ENCODE results near the gene TBX6. TPM values are rescaled to one million over a fixed set of nuclear protein-coding genes. Genes with fewer than 3 reads are reported as not detected.

TBX6 gene
- total RNA-seq, 2 experiments from 2014 or later: 2.4 to 3.0 TPM

DNA sequence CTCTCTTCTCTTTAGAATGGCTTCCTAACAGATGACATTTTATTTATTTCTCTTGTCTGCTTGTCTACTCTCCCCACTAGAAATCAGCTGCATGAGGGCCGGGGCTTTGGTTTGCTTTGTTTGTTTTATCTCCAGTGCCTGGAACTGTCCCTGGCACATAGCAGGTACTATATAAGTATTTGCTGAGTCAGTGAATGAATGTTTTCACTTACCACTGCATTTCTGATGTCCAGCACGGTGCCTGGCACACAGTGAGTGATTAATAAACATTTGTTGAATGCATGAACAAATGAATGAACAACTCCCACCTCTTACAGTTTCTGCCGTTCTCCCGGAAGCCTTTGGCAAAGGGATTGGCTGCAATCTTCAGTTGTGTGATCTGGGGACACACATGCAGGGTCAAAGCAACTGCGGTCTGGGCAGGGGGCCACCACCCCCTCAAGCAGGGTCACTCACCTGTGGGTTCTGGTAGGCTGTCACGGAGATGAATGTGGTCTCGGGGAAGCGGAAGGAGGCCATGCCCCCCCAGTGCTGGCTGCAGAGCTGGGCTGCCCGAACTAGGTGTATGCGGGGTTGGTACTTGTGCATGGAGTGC lies 3.4 kb downstream of the TBX6 start:
- H3K36me3 Mint-ChIP-seq: peaks cover 16% of the 10 kb centered on the region
- H3K27ac Mint-ChIP-seq: peak overlapping the region; percentile 48
- ATAC-seq (ENCODE audit: low read depth): no peak
- no peaks in the 10 kb centered on the region for H3K27me3 Mint-ChIP-seq
- POLR2A ChIA-PET: interaction anchor here (1.0 to 10.8 kb wide), 3 partner anchors 12 to 32 kb away, joined by 3 to 102 read pairs (median 8); partner anchors contain the start of gene ALDOA
- DNase-seq: no peak
- no peak overlapping the region for H3K4me3 Mint-ChIP-seq
- peaks cover 32% of the 10 kb centered on the region for H3K4me1 Mint-ChIP-seq
- H3K9me3 Mint-ChIP-seq: no peaks in the 10 kb centered on the region

DNA sequence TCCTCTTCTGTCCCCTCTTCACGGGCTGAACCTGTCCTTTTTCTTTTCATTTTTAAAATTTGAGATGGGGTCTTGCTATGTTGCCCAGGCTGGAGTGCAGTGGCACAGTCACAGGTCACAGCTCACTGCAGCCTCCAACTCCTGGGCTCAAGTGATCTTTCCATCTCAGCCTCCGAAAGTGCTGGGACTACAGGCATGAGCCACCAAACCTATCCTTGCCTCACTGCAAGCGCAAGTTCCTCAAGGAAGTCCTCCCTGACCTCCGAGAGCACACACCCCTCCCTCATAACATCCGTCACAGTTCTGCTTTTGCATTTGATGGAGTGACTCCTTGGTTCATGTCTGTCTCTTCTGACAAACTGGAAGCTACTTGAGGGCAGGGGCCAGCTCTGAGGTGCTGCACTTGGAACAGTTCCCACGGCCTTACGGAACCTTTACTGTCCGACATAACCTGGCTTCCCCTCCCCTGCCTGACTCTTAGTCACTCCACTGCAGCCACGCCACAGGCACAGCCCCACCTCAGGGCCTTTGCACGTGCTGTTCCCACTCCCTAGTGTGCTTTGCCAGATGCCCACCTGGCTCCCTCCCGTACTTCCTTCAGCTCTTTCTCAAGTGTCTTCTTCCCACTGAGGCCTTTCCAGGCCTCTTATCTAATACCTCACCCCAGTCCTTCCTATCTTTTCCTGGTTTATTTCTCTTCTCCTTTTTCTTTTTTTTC lies 4.4 kb downstream of the TBX6 start:
- Mint-ChIP-seq H3K4me1 (peaks cover 26% of the 10 kb centered on the region), H3K4me3 (no peak overlapping the region), H3K9me3 (no peaks in the 10 kb centered on the region), H3K27me3 (no peaks in the 10 kb centered on the region), H3K27ac (peak overlapping the region; percentile 58), H3K36me3 (peaks cover 16% of the 10 kb centered on the region)
- ATAC-seq (ENCODE audit: low read depth) (no peak), DNase-seq (no peak)
- POLR2A ChIA-PET: interaction anchor here (0.6 to 10.8 kb wide), 2 partner anchors 21 to 127 kb away, joined by 3 to 102 read pairs; partner anchors contain the start of gene ALDOA

DNA sequence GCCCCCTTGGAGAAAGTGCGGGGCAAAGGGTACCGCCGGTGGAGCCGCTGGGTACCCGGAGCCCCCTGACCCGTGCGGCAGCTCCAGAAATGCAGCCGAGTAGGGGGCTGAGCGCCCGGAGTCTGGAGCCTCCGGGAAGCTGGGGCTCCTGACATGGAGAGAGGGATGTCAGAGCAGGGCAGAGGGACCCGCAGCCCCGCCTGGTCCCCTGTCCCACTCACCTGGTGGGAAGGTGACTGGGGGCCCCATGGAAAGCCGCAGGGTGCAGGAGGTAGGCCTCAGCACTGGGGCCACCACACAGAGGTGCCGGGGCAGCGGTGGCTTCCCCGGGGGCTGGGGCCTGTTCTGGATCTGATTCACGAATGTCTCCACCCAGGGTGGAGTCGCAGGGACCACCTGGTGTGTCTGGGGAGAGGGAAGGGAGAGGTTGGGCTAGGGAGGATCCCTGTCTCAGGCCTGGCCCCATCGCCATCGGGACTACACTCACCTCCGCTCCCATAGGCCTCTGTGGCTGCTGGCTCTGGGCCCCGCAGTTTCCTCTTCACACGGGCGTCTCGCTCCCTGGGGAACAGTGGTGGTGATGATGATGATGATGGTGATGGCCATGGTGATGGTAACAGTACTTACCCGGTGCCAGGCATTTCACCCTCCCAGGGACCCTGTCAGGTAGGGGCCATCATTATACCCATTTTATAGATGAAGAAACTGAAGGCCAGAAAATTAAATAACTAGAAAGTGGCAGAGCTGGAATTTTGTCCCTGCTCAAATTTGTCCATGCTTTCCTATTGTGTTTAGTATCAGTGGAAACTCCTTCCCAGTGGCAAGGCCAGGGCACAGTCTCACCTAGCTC lies 5.2 kb downstream of the TBX6 start:
- H3K27ac Mint-ChIP-seq: no peak overlapping the region
- H3K27me3 Mint-ChIP-seq: no peaks in the 10 kb centered on the region
- H3K4me3 Mint-ChIP-seq: no peak overlapping the region
- H3K36me3 Mint-ChIP-seq: peaks cover 21% of the 10 kb centered on the region
- H3K9me3 Mint-ChIP-seq: no peaks in the 10 kb centered on the region
- ATAC-seq (ENCODE audit: low read depth) (no peak), DNase-seq (no peak)
- H3K4me1 Mint-ChIP-seq: peaks cover 22% of the 10 kb centered on the region
- POLR2A ChIA-PET: interaction anchor here (10.8 kb wide), 1 partner anchor 21 kb away, joined by 102 read pairs; the partner anchor contains the start of gene ALDOA

DNA sequence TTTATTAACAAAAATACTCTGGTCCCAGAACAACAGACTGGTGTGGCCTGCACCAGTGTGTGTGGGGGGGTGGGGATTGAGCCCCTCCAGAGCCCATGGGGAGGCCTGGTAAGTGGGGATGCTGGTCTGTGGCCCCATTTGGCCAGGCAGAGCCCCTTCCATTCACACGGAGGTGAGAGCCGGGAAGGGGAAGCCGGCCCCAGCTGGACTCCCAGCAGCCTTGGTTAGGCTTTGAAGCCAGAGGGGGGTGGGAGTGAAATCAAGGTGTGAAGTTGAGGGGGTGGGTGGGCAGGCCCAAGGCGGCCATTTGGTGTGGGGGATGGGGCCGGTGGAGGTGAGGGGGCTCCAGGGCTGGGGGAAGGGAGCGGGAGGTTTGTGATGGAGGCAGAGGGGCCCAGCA lies 5.9 kb downstream of the TBX6 start:
- H3K27ac Mint-ChIP-seq: no peak overlapping the region
- H3K4me3 Mint-ChIP-seq: no peak overlapping the region
- H3K9me3 Mint-ChIP-seq: no peaks in the 10 kb centered on the region
- no peaks in the 10 kb centered on the region for H3K27me3 Mint-ChIP-seq
- ATAC-seq (ENCODE audit: low read depth): no peak
- POLR2A ChIA-PET: interaction anchor here (10.8 kb wide), 1 partner anchor 20 kb away, joined by 102 read pairs; the partner anchor contains the start of gene ALDOA
- peaks cover 22% of the 10 kb centered on the region for H3K4me1 Mint-ChIP-seq
- peaks cover 21% of the 10 kb centered on the region for H3K36me3 Mint-ChIP-seq
- no peak for DNase-seq

DNA sequence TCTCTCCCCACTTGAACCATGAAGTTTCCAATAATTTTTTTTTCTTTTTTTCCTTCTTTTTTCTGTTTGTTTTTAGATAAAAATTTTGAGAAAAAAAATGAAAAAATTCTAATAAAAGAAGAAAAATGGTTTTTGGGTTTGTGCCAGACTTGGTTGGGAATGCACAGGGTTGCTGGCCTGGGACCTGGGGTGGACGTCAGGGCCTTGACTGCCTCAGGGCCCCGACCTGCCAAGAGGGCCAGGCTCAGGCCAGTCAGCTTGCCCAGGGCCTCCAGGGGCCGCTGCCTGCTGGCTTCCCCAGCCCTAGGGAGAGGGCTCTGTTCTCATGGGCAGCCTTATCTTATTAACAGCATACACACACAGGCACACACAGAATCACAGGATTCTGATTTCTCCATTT lies 6.5 kb downstream of the TBX6 start:
- ATAC-seq (ENCODE audit: low read depth): no peak
- H3K4me3 Mint-ChIP-seq: no peak overlapping the region
- no peak overlapping the region for H3K27ac Mint-ChIP-seq
- POLR2A ChIA-PET: interaction anchor here (1.6 kb wide), 1 partner anchor 19 kb away, joined by 5 read pairs; the partner anchor contains the start of gene ALDOA
- peaks cover 21% of the 10 kb centered on the region for H3K36me3 Mint-ChIP-seq
- no peaks in the 10 kb centered on the region for H3K27me3 Mint-ChIP-seq
- no peak for DNase-seq
- peaks cover 19% of the 10 kb centered on the region for H3K4me1 Mint-ChIP-seq
- H3K9me3 Mint-ChIP-seq: no peaks in the 10 kb centered on the region

DNA sequence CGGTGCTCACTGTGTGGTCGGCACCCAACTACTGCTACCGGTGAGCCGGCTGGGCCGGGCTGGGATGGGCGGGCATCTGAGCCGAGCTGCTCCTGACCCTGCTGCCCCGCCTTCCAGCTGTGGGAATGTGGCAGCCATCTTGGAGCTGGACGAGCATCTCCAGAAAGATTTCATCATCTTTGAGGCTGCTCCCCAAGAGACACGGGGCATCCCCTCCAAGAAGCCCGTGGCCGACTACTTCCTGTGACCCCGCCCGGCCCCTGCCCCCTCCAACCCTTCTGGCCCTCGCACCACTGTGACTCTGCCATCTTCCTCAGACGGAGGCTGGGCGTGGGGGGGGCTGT lies 6.9 kb downstream of the TBX6 start:
- no peak for ATAC-seq (ENCODE audit: low read depth)
- Mint-ChIP-seq H3K36me3 (peaks cover 23% of the 10 kb centered on the region), H3K4me3 (no peak overlapping the region), H3K27me3 (no peaks in the 10 kb centered on the region), H3K27ac (no peak overlapping the region), H3K9me3 (no peaks in the 10 kb centered on the region), H3K4me1 (peaks cover 16% of the 10 kb centered on the region)
- DNase-seq: no peak
- POLR2A ChIA-PET: interaction anchor here (1.6 kb wide), 1 partner anchor 19 kb away, joined by 5 read pairs; the partner anchor contains the start of gene ALDOA

DNA sequence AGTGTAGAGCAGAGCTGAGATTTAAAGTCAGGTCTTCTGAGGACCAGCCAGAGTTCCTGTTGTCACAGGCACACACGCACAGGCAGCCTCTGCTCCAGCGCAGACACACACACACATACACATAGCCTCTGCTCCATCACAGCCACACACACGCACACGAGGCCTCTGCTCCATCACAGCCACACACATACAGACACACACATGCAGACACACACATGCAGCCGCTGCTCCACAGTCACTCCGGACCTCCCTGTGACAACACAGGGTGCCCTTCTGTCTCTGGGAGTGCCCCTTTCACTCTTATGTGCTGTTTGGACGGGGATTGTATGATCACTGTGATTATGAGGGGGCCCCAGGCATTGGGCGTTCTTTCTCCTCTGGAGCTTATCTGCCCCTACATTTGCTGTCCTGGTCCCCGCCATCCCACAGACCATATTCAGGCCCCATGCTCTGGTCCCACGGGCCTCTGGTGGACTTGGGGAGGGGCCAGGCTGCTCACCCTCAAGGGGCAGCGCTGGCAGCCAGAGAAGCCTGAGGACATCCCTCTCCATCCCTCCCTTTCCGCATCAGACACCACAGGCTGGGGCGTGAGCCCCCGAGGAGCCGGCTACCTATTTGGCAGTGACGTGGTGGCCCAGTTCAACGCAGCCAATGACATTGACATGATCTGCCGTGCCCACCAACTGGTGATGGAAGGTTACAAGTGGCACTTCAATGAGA lies 7.5 kb downstream of the TBX6 start:
- peaks cover 28% of the 10 kb centered on the region for H3K36me3 Mint-ChIP-seq
- no peak overlapping the region for H3K4me3 Mint-ChIP-seq
- ATAC-seq (ENCODE audit: low read depth): no peak
- H3K4me1 Mint-ChIP-seq: peaks cover 11% of the 10 kb centered on the region
- H3K27me3 Mint-ChIP-seq: no peaks in the 10 kb centered on the region
- DNase-seq: no peak
- no peaks in the 10 kb centered on the region for H3K9me3 Mint-ChIP-seq
- H3K27ac Mint-ChIP-seq: peak overlapping the region; percentile 71
- POLR2A ChIA-PET: interaction anchor here (1.6 kb wide), 1 partner anchor 18 kb away, joined by 5 read pairs; the partner anchor contains the start of gene ALDOA

DNA sequence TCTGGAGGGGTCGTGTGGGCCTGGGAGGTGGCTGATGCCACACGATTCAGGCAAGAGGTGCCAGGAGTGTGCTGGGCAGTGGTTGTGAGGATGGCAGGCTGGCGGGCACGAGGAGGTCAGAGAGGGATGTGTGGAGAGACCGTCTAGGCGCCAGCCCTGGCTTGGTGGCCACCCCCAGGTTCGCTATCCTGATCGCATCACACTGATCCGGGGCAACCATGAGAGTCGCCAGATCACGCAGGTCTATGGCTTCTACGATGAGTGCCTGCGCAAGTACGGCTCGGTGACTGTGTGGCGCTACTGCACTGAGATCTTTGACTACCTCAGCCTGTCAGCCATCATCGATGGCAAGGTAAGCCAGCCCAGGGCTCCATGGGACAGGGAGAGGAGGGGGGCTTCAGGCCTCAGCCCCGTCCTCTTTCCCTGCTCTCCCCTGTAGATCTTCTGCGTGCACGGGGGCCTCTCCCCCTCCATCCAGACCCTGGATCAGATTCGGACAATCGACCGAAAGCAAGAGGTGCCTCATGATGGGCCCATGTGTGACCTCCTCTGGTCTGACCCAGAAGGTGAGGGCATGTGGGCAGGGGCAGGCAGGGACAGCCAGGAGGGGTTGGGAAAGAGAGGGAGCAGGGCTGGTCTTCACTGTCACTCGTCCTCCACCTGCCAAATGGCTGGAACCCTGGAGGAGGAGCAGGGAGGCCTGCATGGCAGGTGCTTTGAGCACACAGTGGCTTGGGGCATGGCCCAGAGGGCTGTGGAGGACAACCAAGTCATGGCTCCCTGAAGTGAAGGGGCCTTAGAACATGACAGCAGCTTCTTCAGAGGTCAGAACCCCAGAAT lies 8.3 kb downstream of the TBX6 start:
- Mint-ChIP-seq H3K27me3 (no peaks in the 10 kb centered on the region), H3K36me3 (peaks cover 31% of the 10 kb centered on the region), H3K9me3 (no peaks in the 10 kb centered on the region), H3K27ac (no peak overlapping the region), H3K4me3 (no peak overlapping the region), H3K4me1 (peaks cover 8% of the 10 kb centered on the region)
- POLR2A ChIA-PET: interaction anchor here (1.6 kb wide), 1 partner anchor 18 kb away, joined by 5 read pairs; the partner anchor contains the start of gene ALDOA
- ATAC-seq (ENCODE audit: low read depth) (no peak), DNase-seq (no peak)

DNA sequence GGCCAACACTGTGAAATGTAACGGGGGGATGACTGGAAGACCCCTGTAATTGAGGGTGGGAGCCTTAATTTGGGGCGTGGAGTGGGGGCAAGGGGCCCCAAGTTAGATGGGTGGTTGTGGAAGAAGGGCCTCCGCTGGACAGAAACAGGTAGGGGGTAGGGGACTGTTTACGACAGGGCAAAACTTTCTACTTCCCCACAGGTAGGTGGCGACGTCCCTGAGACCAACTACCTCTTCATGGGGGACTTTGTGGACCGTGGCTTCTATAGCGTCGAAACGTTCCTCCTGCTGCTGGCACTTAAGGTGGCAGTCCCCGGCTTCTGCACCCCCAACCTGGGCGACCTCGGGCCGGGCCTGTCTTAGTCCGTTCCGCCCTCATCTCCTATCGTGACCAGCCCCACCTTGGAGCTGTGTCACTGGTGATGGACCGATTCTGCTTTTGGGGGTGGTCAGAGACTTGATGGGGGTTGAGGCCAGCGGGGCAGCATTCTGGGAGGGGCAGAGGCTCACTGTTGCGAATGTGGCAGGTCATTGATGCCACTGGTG lies 9.1 kb downstream of the TBX6 start:
- Mint-ChIP-seq H3K27ac (peak overlapping the region; percentile 39), H3K4me3 (no peak overlapping the region), H3K27me3 (no peaks in the 10 kb centered on the region), H3K9me3 (no peaks in the 10 kb centered on the region), H3K4me1 (peaks cover 14% of the 10 kb centered on the region), H3K36me3 (peaks cover 37% of the 10 kb centered on the region)
- ATAC-seq (ENCODE audit: low read depth): no peak
- no peak for DNase-seq
- POLR2A ChIA-PET: interaction anchor here (0.8 kb wide), 1 partner anchor 65 kb away, joined by 4 read pairs; no protein-coding TSS in a partner anchor

DNA sequence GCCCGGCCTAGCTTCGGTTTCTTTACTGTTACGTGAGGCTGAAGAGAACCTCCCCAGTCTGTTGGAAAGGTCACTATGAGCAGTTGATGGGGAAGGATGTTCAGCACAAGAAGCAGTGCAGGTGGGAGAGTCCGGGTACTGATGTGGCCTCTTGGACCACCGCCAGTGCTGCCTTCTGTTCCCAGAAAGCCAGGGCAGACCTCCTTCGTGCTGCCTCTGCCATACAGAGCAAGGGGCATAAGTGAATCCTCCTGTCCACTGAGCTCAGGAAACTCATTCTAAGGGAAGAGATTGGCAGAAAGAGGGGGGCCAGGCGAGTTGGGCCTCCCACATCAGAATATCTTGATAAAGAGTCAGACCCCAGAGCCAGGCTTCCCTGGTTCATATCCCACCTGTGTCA lies 12.2 kb downstream of the TBX6 start:
- peak overlapping the region; percentile 30 for H3K27ac Mint-ChIP-seq
- H3K4me3 Mint-ChIP-seq: no peak overlapping the region
- peaks cover 40% of the 10 kb centered on the region for H3K36me3 Mint-ChIP-seq
- H3K4me1 Mint-ChIP-seq: peaks cover 32% of the 10 kb centered on the region
- no peaks in the 10 kb centered on the region for H3K27me3 Mint-ChIP-seq
- POLR2A ChIA-PET: interaction anchor here (1.2 to 5.7 kb wide), 2 partner anchors 12 to 14 kb away, joined by 7 to 56 read pairs; partner anchors contain the start of genes ALDOA and TBX6
- H3K9me3 Mint-ChIP-seq: no peaks in the 10 kb centered on the region
- ATAC-seq (ENCODE audit: low read depth): no peak
- no peak for DNase-seq

DNA sequence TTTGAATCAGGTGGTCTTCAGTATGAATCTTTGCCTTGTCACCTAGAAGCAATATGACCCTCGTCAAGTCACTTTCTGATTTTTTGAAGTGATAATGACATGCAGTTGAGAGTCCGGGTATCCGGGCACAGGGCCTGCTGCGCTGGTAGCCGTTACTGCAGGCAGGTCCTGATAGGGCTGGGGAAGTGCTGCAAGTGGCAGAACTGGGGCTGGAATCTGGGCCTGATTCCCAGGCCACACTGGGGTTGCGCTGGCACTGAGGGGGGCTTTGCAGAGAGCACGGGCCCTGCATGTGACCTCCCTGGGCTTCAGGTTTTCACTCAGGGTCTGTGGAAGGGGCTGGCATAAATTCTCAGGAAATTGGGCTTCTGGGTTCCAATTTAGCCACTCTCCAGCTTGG lies 13.0 kb downstream of the TBX6 start:
- peaks cover 38% of the 10 kb centered on the region for H3K36me3 Mint-ChIP-seq
- DNase-seq: no peak
- no peak overlapping the region for H3K4me3 Mint-ChIP-seq
- ATAC-seq (ENCODE audit: low read depth): no peak
- no peaks in the 10 kb centered on the region for H3K9me3 Mint-ChIP-seq
- peaks cover 29% of the 10 kb centered on the region for H3K4me1 Mint-ChIP-seq
- POLR2A ChIA-PET: interaction anchor here (1.0 to 5.7 kb wide), 2 partner anchors 13 to 263 kb away, joined by 3 to 56 read pairs; partner anchors contain the start of genes ALDOA and PAGR1
- no peaks in the 10 kb centered on the region for H3K27me3 Mint-ChIP-seq
- H3K27ac Mint-ChIP-seq: no peak overlapping the region

All from activated naive CD8-positive, alpha-beta T cell treated with anti-CD3 and anti-CD28 coated beads, Interleukin-2, amount 10 ng/mL, durations not matched to agents 7 days and 5 days (primary cell).